Spinal cord (tissue), 10 donors: ENCODE data around the gene TMPRSS13. TPM values are rescaled to one million over a fixed set of nuclear protein-coding genes. Genes with fewer than 3 reads are reported as not detected.
A peak's percentile ranks its signal among the peaks of the same experiment; 100 is the strongest.

Source experiments
- DNase-seq, 6 donors: peaks; one replicate each; pipeline versions ENCODE4 v3.0.0 to v3.0.0-alpha.2; 2013 to 2015; ENCODE audit warnings: low spot score in 6 of 6, low read depth in 4 of 6
- H3K27ac ChIP-seq: one replicate; pipeline ENCODE4 v1.5.1; 2013; ENCODE audit warnings: low read depth, low read length, control low read depth
- H3K27me3 ChIP-seq: one replicate; pipeline ENCODE4 v1.6.1; 2013; ENCODE audit warnings: low read length; ENCODE audit not compliant: control insufficient read depth, insufficient read depth
- H3K36me3 ChIP-seq: one replicate; pipeline ENCODE4 v1.6.1; 2013; ENCODE audit warnings: low read length; ENCODE audit not compliant: control insufficient read depth, insufficient read depth
- H3K4me1 ChIP-seq: one replicate; pipeline ENCODE4 v1.6.1; 2013; ENCODE audit warnings: low read length; ENCODE audit not compliant: control insufficient read depth, insufficient read depth
- H3K4me3 ChIP-seq: one replicate; pipeline ENCODE4 v1.5.1; 2013; ENCODE audit warnings: low read depth, low read length, control low read depth
- H3K9me3 ChIP-seq: one replicate; pipeline ENCODE4 v1.6.1; 2013; ENCODE audit warnings: low read length; ENCODE audit not compliant: control insufficient read depth, insufficient read depth
- WGBS: methylation state at CpG from one replicate; pipeline ENCODE4 v1.1.5; 2013; ENCODE audit warnings: missing lambda C conversion rate; ENCODE audit not compliant: insufficient coverage; 5-methylcytosine and 5-hydroxymethylcytosine counted together
- polyA plus RNA-seq, 2 donors: library from polyadenylated mRNA; unstranded; fragments of 120-200 nt; gene quantifications; one replicate each; pipeline ENCODE4 v1.2.1, GENCODE V29; 2013; ENCODE audit not compliant: insufficient read length in 2 of 2
- total RNA-seq, 2 donors: library from RNA; depleted of rRNA in 1 of 2; stranded (reverse); fragments of 120-200 nt in 1 of 2; fragments of >200 nt in 1 of 2; gene quantifications; one replicate each; pipeline versions ENCODE4 v1.2.3 to v1.2.4, GENCODE V29; 2013 to 2014
- donor health status: healthy.

Gene TMPRSS13
- total and polyA plus RNA-seq, 4 donors = 0.20 to 0.35 (median 0.27) TPM

DNA sequence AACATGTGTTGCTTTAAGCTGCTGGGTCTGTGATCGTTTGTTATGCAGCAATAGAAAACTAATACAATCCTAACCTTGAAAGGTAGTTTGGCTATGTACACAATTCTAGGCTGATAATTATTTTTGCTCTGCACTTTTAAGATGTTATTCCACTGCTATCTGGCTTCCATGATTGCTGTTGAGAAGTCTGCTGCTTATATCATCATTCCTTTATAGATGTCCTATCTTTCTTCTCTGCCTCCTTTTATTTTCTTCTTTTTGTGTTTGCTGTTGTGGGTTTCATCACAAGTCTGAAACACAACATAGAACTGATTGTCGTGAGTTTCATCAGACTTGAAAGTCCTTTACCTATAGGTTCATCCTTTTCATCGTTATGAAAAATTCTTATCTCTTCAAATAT is 76.9 kb downstream of the TMPRSS13 start:
- Histone ChIP-seq H3K36me3 (peaks cover 11% of the 10 kb centered on the region), H3K4me3 (no peak overlapping the region), H3K27ac (peak overlapping the region; percentile 53), H3K9me3 (peaks cover 9% of the 10 kb centered on the region), H3K27me3 (no peaks in the 10 kb centered on the region), H3K4me1 (peaks cover 22% of the 10 kb centered on the region)
- no peak for DNase-seq
- WGBS = 100% methylated on average over 2 of the region's 3 CpGs

DNA sequence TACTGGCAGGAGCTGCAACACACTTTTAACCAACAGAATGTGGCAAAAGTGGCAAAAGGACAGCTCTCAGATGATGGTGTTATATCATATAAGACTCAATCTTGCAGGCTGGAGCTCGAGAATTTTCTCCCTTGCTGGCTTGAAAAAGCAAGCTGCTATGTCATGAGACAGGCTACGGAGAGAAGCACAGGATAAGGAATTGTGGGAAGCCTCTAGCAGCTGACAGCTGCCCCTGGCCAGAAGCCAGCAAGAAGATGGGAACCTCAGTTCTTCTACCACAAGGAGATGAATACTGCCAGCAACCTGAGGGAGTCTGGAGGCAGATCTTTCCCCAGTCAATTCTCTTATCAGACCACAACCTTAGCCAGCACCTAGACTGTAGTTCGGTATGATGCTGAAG is 77.3 kb downstream of the TMPRSS13 start:
- Histone ChIP-seq H3K27ac (peak overlapping the region; percentile 53), H3K27me3 (no peaks in the 10 kb centered on the region), H3K4me1 (peaks cover 19% of the 10 kb centered on the region), H3K9me3 (peaks cover 9% of the 10 kb centered on the region), H3K4me3 (no peak overlapping the region), H3K36me3 (peaks cover 10% of the 10 kb centered on the region)
- peak in 2 of 6 donors; percentile 51 to 91 for DNase-seq
- no CpG with 5 or more reads among the region's 3 CpGs for WGBS

DNA sequence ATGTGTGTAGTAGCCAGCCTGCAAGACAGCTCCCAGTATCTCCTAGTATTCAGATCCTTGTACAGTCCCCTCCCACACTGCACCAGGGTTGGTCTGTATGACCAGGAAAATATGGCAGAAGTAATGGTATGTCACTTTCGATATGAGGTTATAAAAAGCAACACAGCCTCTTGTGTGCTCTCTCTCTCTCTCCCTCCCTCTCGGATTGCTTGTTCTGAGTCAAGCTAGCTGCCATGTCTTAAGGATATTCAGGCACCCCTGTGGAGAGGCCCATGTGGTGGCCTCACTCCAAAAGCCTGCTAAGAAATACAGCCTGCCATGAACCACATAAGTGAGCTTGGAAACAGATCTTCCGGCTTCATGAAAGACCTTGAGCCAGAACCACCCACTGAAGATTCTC is 78.1 kb downstream of the TMPRSS13 start:
- Histone ChIP-seq H3K27ac (peak overlapping the region; percentile 53), H3K9me3 (peaks cover 9% of the 10 kb centered on the region), H3K36me3 (peaks cover 9% of the 10 kb centered on the region), H3K4me3 (no peak overlapping the region), H3K4me1 (peaks cover 11% of the 10 kb centered on the region), H3K27me3 (no peaks in the 10 kb centered on the region)
- peak in 2 of 6 donors; percentile 63 to 86 for DNase-seq
- 14% methylated on average over 1 of the region's 3 CpGs for WGBS

Other genes with a start within 250 kb of the TMPRSS13 start
- 1 to 10 TPM; 3.5 to 4.4 TPM for gene DSCAML1, start 132.2 kb downstream of the TMPRSS13 start, total RNA-seq
- gene DSCAML1, start 132.2 kb downstream of the TMPRSS13 start, polyA plus RNA-seq = 10 to 100 TPM; 12.1 to 14.4 TPM
- 1 to 10 TPM; 1.4 to 5.0 TPM for gene FXYD2, start 104.7 kb downstream of the TMPRSS13 start, total RNA-seq
- gene FXYD2, start 104.7 kb downstream of the TMPRSS13 start, polyA plus RNA-seq = 1 to 10 TPM; 1.3 to 5.0 TPM
- 100 to 1,000 TPM in 1 of 2 donors, 10 to 100 TPM in 1; 98.7 to 253 TPM for gene FXYD6, start 52.7 kb downstream of the TMPRSS13 start, total RNA-seq
- gene FXYD6, start 52.7 kb downstream of the TMPRSS13 start, polyA plus RNA-seq = 100 to 1,000 TPM; 727 to 772 TPM
- gene IL10RA, start 57.0 kb upstream of the TMPRSS13 start, total RNA-seq = 1 to 10 TPM; 6.3 to 7.2 TPM
- 1 to 10 TPM; 2.9 to 4.1 TPM for gene IL10RA, start 57.0 kb upstream of the TMPRSS13 start, polyA plus RNA-seq
- gene TMPRSS4, start 147.7 kb upstream of the TMPRSS13 start, total RNA-seq = under 1 TPM in 1 of 2 donors, not detected in 1; 0.30 TPM
- under 1 TPM; 0.26 to 0.70 TPM for gene TMPRSS4, start 147.7 kb upstream of the TMPRSS13 start, polyA plus RNA-seq
- under 1 TPM; 0.06 to 0.10 TPM for gene SMIM35, start 157.6 kb upstream of the TMPRSS13 start, total RNA-seq
- gene SMIM35, start 157.6 kb upstream of the TMPRSS13 start, polyA plus RNA-seq = under 1 TPM in 1 of 2 donors, not detected in 1; 0.20 TPM
- 10 to 100 TPM; 12.5 to 30.5 TPM for gene SCN4B, start 223.4 kb upstream of the TMPRSS13 start, total RNA-seq
- 10 to 100 TPM; 30.7 to 31.2 TPM for gene SCN4B, start 223.4 kb upstream of the TMPRSS13 start, polyA plus RNA-seq
- 10 to 100 TPM; 12.6 to 24.6 TPM for gene SCN2B, start 247.2 kb upstream of the TMPRSS13 start, total RNA-seq
- 10 to 100 TPM; 12.6 to 16.2 TPM for gene SCN2B, start 247.2 kb upstream of the TMPRSS13 start, polyA plus RNA-seq